Mesendoderm (in vitro differentiated cells): Measurements from ENCODE around the gene CFAP221.

Source experiments
- DNase-seq: peaks from one replicate; pipeline ENCODE4 v3.0.0; 2013
- H2AK5ac ChIP-seq: 2 replicates; pipeline ENCODE4 v1.6.1; 2013; ENCODE audit warnings: low read length, inconsistent platforms
- H2BK120ac ChIP-seq: 2 replicates; pipeline ENCODE4 v1.6.1; 2013; ENCODE audit warnings: low read depth, mild to moderate bottlenecking, low read length, moderate library complexity, mixed read lengths
- H2BK15ac ChIP-seq: replicated peaks from 2 replicates; pipeline ENCODE4 v1.6.1; 2013; ENCODE audit warnings: low read depth, mild to moderate bottlenecking, moderate library complexity
- H2BK5ac ChIP-seq: 2 replicates; pipeline ENCODE4 v1.6.1; 2013; ENCODE audit warnings: low read length, inconsistent platforms
- H3K18ac ChIP-seq: 2 replicates; pipeline ENCODE4 v1.6.1; 2013; ENCODE audit warnings: mild to moderate bottlenecking, low read length, mixed read lengths
- H3K23ac ChIP-seq: one replicate; pipeline ENCODE4 v1.6.1; 2013; ENCODE audit warnings: low read length
- H3K27ac ChIP-seq: 2 replicates; pipeline ENCODE4 v1.5.1; 2013; ENCODE audit warnings: low read depth, mild to moderate bottlenecking, inconsistent platforms, low read length, moderate library complexity
- H3K27me3 ChIP-seq: 2 replicates; pipeline ENCODE4 v1.6.1; 2013; ENCODE audit warnings: low read length, control low read depth, mild to moderate bottlenecking, inconsistent platforms; ENCODE audit not compliant: insufficient read depth, poor library complexity
- H3K36me3 ChIP-seq: 2 replicates; pipeline ENCODE4 v1.6.1; 2013; ENCODE audit warnings: low read length, inconsistent platforms; ENCODE audit not compliant: control insufficient read depth, insufficient read depth
- H3K4ac ChIP-seq: one replicate; pipeline ENCODE4 v1.6.1; 2013; ENCODE audit warnings: low read depth, mild to moderate bottlenecking, low read length, moderate library complexity
- H3K4me1 ChIP-seq: 2 replicates; pipeline ENCODE4 v1.6.1; 2013; ENCODE audit warnings: low read depth, low read length, inconsistent platforms; ENCODE audit not compliant: control insufficient read depth
- H3K4me2 ChIP-seq: 2 replicates; pipeline ENCODE4 v1.6.1; 2013; ENCODE audit warnings: low read length
- H3K4me3 ChIP-seq: 2 replicates; pipeline ENCODE4 v1.5.1; 2013; ENCODE audit warnings: mild to moderate bottlenecking, low read length
- H3K56ac ChIP-seq: one replicate; pipeline ENCODE4 v1.6.1; 2013; ENCODE audit warnings: low read length
- H3K79me1 ChIP-seq: 2 replicates; pipeline ENCODE4 v1.6.1; 2013; ENCODE audit warnings: low read length, inconsistent platforms
- H3K79me2 ChIP-seq: 2 replicates; pipeline ENCODE4 v1.6.1; 2013; ENCODE audit warnings: mild to moderate bottlenecking, low read length; ENCODE audit not compliant: control insufficient read depth, insufficient read depth
- H3K9ac ChIP-seq: 2 replicates; pipeline ENCODE4 v1.6.1; 2013; ENCODE audit warnings: low read length, inconsistent platforms
- H4K5ac ChIP-seq: one replicate; pipeline ENCODE4 v1.6.1; 2013; ENCODE audit warnings: low read length
- H4K8ac ChIP-seq: one replicate; pipeline ENCODE4 v1.6.1; 2013; ENCODE audit warnings: low read depth, mild to moderate bottlenecking, control low read depth, low read length, moderate library complexity
- WGBS: extraction: QIAGEN DNeasy Blood & Tissue Kit; methylation state at CpG from one replicate; pipeline ENCODE4 v1.1.7; 2013; ENCODE audit warnings: low lambda C conversion rate, missing lambda C conversion rate; ENCODE audit not compliant: insufficient coverage; ENCODE audit errors: extremely low coverage; 5-methylcytosine and 5-hydroxymethylcytosine counted together

The CFAP221 gene

GRCh38 chr2:119694470-119694844 lies 150.2 kb downstream of the CFAP221 start:
- Histone ChIP-seq H3K27me3 (no peaks in the 10 kb centered on the region), H4K5ac (no peak overlapping the region), H3K4me3 (no peak overlapping the region), H2BK5ac (no peak overlapping the region), H3K27ac (no peak overlapping the region), H2AK5ac (no peak overlapping the region), H3K4me2 (no peak overlapping the region), H2BK120ac (no peak overlapping the region), H3K4me1 (peaks cover 2% of the 10 kb centered on the region), H3K4ac (no peak overlapping the region), H3K79me1 (no peaks in the 10 kb centered on the region), H3K56ac (no peak overlapping the region), H4K8ac (no peak overlapping the region), H3K79me2 (no peaks in the 10 kb centered on the region), H2BK15ac (no peak overlapping the region), H3K36me3 (no peaks in the 10 kb centered on the region), H3K23ac (no peak overlapping the region), H3K9ac (no peak overlapping the region), H3K18ac (no peak overlapping the region)
- WGBS: no CpG with 5 or more reads among the region's 10 CpGs
- DNase-seq: no peak

GRCh38 chr2:119694845-119695521 lies 150.7 kb downstream of the CFAP221 start:
- H3K23ac ChIP-seq: no peak overlapping the region
- H3K27ac ChIP-seq: no peak overlapping the region
- no peak overlapping the region for H3K18ac ChIP-seq
- H2BK120ac ChIP-seq: no peak overlapping the region
- no peak overlapping the region for H3K56ac ChIP-seq
- H3K36me3 ChIP-seq: no peaks in the 10 kb centered on the region
- no CpG with 5 or more reads among the region's 10 CpGs for WGBS
- no peaks in the 10 kb centered on the region for H3K27me3 ChIP-seq
- no peak overlapping the region for H4K8ac ChIP-seq
- no peak overlapping the region for H3K9ac ChIP-seq
- no peaks in the 10 kb centered on the region for H3K79me1 ChIP-seq
- H3K4me3 ChIP-seq: no peak overlapping the region
- H3K4me1 ChIP-seq: peaks cover 2% of the 10 kb centered on the region
- peak; percentile 73 for DNase-seq
- H3K4me2 ChIP-seq: no peak overlapping the region
- no peak overlapping the region for H3K4ac ChIP-seq
- H2AK5ac ChIP-seq: no peak overlapping the region
- no peak overlapping the region for H2BK5ac ChIP-seq
- H4K5ac ChIP-seq: no peak overlapping the region
- H3K79me2 ChIP-seq: no peaks in the 10 kb centered on the region
- no peak overlapping the region for H2BK15ac ChIP-seq

GRCh38 chr2:119696005-119696404 lies 151.8 kb downstream of the CFAP221 start:
- Histone ChIP-seq H3K4ac (no peak overlapping the region), H3K4me3 (no peak overlapping the region), H3K56ac (no peak overlapping the region), H3K9ac (no peak overlapping the region), H3K36me3 (no peaks in the 10 kb centered on the region), H3K79me1 (no peaks in the 10 kb centered on the region), H4K5ac (no peak overlapping the region), H2BK5ac (no peak overlapping the region), H2BK120ac (no peak overlapping the region), H3K4me1 (peaks cover 2% of the 10 kb centered on the region), H3K27ac (no peak overlapping the region), H3K79me2 (no peaks in the 10 kb centered on the region), H4K8ac (no peak overlapping the region), H3K18ac (no peak overlapping the region), H2AK5ac (no peak overlapping the region), H3K4me2 (no peak overlapping the region), H3K23ac (no peak overlapping the region), H3K27me3 (no peaks in the 10 kb centered on the region), H2BK15ac (no peak overlapping the region)
- no peak for DNase-seq
- WGBS: no CpG with 5 or more reads among the region's 3 CpGs

GRCh38 chr2:119696494-119697030 lies 152.3 kb downstream of the CFAP221 start:
- Histone ChIP-seq H3K4me1 (peaks cover 2% of the 10 kb centered on the region), H3K56ac (no peak overlapping the region), H3K79me2 (no peaks in the 10 kb centered on the region), H4K8ac (no peak overlapping the region), H2BK120ac (no peak overlapping the region), H2BK15ac (no peak overlapping the region), H4K5ac (no peak overlapping the region), H3K4me2 (no peak overlapping the region), H3K4ac (no peak overlapping the region), H3K4me3 (no peak overlapping the region), H2AK5ac (no peak overlapping the region), H3K27me3 (no peaks in the 10 kb centered on the region), H3K9ac (no peak overlapping the region), H3K23ac (no peak overlapping the region), H3K36me3 (no peaks in the 10 kb centered on the region), H3K79me1 (no peaks in the 10 kb centered on the region), H2BK5ac (no peak overlapping the region), H3K18ac (no peak overlapping the region), H3K27ac (no peak overlapping the region)
- DNase-seq: no peak
- WGBS: no CpG with 5 or more reads among the region's 6 CpGs

GRCh38 chr2:119697290-119698020 lies 153.2 kb downstream of the CFAP221 start:
- H4K8ac ChIP-seq: no peak overlapping the region
- no peaks in the 10 kb centered on the region for H3K79me2 ChIP-seq
- no peak overlapping the region for H3K4me2 ChIP-seq
- H3K27ac ChIP-seq: no peak overlapping the region
- peaks cover 2% of the 10 kb centered on the region for H3K4me1 ChIP-seq
- H2BK5ac ChIP-seq: no peak overlapping the region
- no peak overlapping the region for H3K4ac ChIP-seq
- no peak overlapping the region for H3K4me3 ChIP-seq
- no peak overlapping the region for H3K18ac ChIP-seq
- H4K5ac ChIP-seq: no peak overlapping the region
- H2AK5ac ChIP-seq: no peak overlapping the region
- H2BK15ac ChIP-seq: no peak overlapping the region
- H3K56ac ChIP-seq: no peak overlapping the region
- no peaks in the 10 kb centered on the region for H3K27me3 ChIP-seq
- no peak for DNase-seq
- no peak overlapping the region for H3K23ac ChIP-seq
- WGBS: no CpG with 5 or more reads among the region's 8 CpGs
- no peaks in the 10 kb centered on the region for H3K36me3 ChIP-seq
- H3K9ac ChIP-seq: no peak overlapping the region
- H2BK120ac ChIP-seq: no peak overlapping the region
- H3K79me1 ChIP-seq: no peaks in the 10 kb centered on the region
